Fibroblast of lung (primary cell): Measurements from ENCODE around the gene FETUB. TPM values are rescaled to one million over a fixed set of nuclear protein-coding genes. Genes with fewer than 3 reads are reported as not detected.

Experiments used
- DNase-seq, 2 donors: peaks; one replicate each; pipeline versions ENCODE4 v3.0.0 to v3.0.0-alpha.2; 2010; ENCODE audit warnings: low read depth in 2 of 2
- H2AFZ ChIP-seq: 2 replicates; pipeline ENCODE4 v1.5.1; 2012; ENCODE audit warnings: low read length, control low read depth, inconsistent platforms
- H3K27ac ChIP-seq: 2 replicates; pipeline ENCODE4 v1.5.1; 2011; ENCODE audit warnings: low read length, control low read depth; ENCODE audit not compliant: insufficient read depth
- H3K27me3 ChIP-seq: 2 replicates; pipeline ENCODE4 v1.5.1; 2011; ENCODE audit warnings: mild to moderate bottlenecking, low read length; ENCODE audit not compliant: control insufficient read depth, insufficient read depth
- H3K36me3 ChIP-seq: 2 replicates; pipeline ENCODE4 v1.5.1; 2011; ENCODE audit warnings: low read length; ENCODE audit not compliant: control insufficient read depth, insufficient read depth
- H3K4me1 ChIP-seq: 2 replicates; pipeline ENCODE4 v1.5.1; 2011; ENCODE audit warnings: low read length; ENCODE audit not compliant: control insufficient read depth, insufficient read depth; ENCODE audit errors: extremely low read depth
- H3K4me2 ChIP-seq: 2 replicates; pipeline ENCODE4 v1.5.1; 2011; ENCODE audit warnings: low read length, control low read depth; ENCODE audit not compliant: insufficient read depth; ENCODE audit errors: extremely low read depth
- H3K4me3 ChIP-seq, 4 experiments: fragments of 200-600 bp in 1 of 4; sonication (generic) in 1 of 4; replicated peaks in 1 of 4; 2 replicates each; pipeline ENCODE4 v1.5.1; 2011 to 2016; ENCODE audit warnings: low read length in 4 of 4, low read depth in 3 of 4, mild to moderate bottlenecking in 3 of 4, control low read depth in 2 of 4, inconsistent platforms in 1 of 4, mixed read lengths in 1 of 4; ENCODE audit not compliant: insufficient read depth in 1 of 4; ENCODE audit errors: control extremely low read depth in 1 of 4
- H3K79me2 ChIP-seq: 2 replicates; pipeline ENCODE4 v1.5.1; 2012; ENCODE audit warnings: mild to moderate bottlenecking, low read length, inconsistent platforms; ENCODE audit not compliant: control insufficient read depth, insufficient read depth
- H3K9ac ChIP-seq: 2 replicates; pipeline ENCODE4 v1.5.1; 2011; ENCODE audit warnings: mild to moderate bottlenecking, low read length, control low read depth; ENCODE audit not compliant: insufficient read depth
- H3K9me3 ChIP-seq: 2 replicates; pipeline ENCODE4 v1.5.1; 2012; ENCODE audit warnings: low read depth, low read length; ENCODE audit not compliant: control insufficient read depth, insufficient read depth
- H4K20me1 ChIP-seq: 2 replicates; pipeline ENCODE4 v1.5.1; 2011; ENCODE audit warnings: low read length; ENCODE audit not compliant: control insufficient read depth, insufficient read depth; ENCODE audit errors: extremely low read depth
- CTCF ChIP-seq, 2 donors: IDR thresholded peaks in 1 of 2; conservative IDR thresholded peaks in 1 of 2; 1 replicate in 1 of 2; 2 replicates in 1 of 2; pipeline ENCODE4 v1.5.1; 2011 to 2012; ENCODE audit warnings: low read length in 2 of 2, control low read depth in 1 of 2, inconsistent platforms in 1 of 2, low read depth in 1 of 2, mild to moderate bottlenecking in 1 of 2
- EZH2 ChIP-seq: IDR thresholded peaks from 2 replicates; pipeline ENCODE4 v1.5.1; 2012; ENCODE audit warnings: low read length, control low read depth, mild to moderate bottlenecking; ENCODE audit errors: missing control alignments
- polyA plus RNA-seq, 2 donors: library from polyadenylated mRNA; depleted of rRNA in 1 of 2; stranded (reverse) in 1 of 2; unstranded in 1 of 2; fragments of >200 nt; gene quantifications; 2 replicates each; pipeline ENCODE4 v1.2.1, GENCODE V29; 2011 to 2012; ENCODE audit warnings: missing spikeins in 1 of 2
- total RNA-seq: library from RNA; depleted of rRNA; stranded (reverse); fragments of >200 nt; gene quantifications from 2 replicates; pipeline ENCODE4 v1.2.1, GENCODE V29; 2014

FETUB gene
- total and polyA plus RNA-seq, 2 donors (not counting 1 experiment from before 2014, with no cell fraction given) = not detected

- H3K79me2 ChIP-seq = no peaks in the 10 kb centered on the region
- no peaks in the 10 kb centered on the region for H3K9me3 ChIP-seq
- no peak overlapping the region for H3K4me2 ChIP-seq
- peak; percentile 42 to 66 for DNase-seq
- no peak overlapping the region for H2AFZ ChIP-seq
- no peaks in the 10 kb centered on the region for H3K36me3 ChIP-seq
- H3K27me3 ChIP-seq = peaks cover 9% of the 10 kb centered on the region
- no peak overlapping the region for H3K4me3 ChIP-seq
- H3K9ac ChIP-seq = no peak overlapping the region
- no peaks in the 10 kb centered on the region for H3K4me1 ChIP-seq
- TF ChIP-seq CTCF (conservative IDR thresholded peaks at IDR 0.05 in 1 of 2, IDR thresholded peaks at IDR 0.05 in 1 of 2; ENCODE audit: low read depth in 1 of 2, low read length in 2 of 2) (peak; percentile 98 to 99), EZH2 (no peak)
- H4K20me1 ChIP-seq = no peaks in the 10 kb centered on the region
- no peak overlapping the region for H3K27ac ChIP-seq
These were observed 25.4 kb upstream of the FETUB start for GRCh38 chr3:186614597-186615483.

GRCh38 chr3:186616299-186616617 lies 23.9 kb upstream of the FETUB start:
- Histone ChIP-seq H4K20me1 (no peaks in the 10 kb centered on the region), H2AFZ (no peak overlapping the region), H3K27ac (no peak overlapping the region), H3K36me3 (no peaks in the 10 kb centered on the region), H3K9ac (no peak overlapping the region), H3K4me3 (no peak overlapping the region), H3K79me2 (no peaks in the 10 kb centered on the region), H3K27me3 (peaks cover 9% of the 10 kb centered on the region), H3K4me1 (no peaks in the 10 kb centered on the region), H3K9me3 (no peaks in the 10 kb centered on the region), H3K4me2 (no peak overlapping the region)
- TF ChIP-seq CTCF (conservative IDR thresholded peaks at IDR 0.05 in 1 of 2, IDR thresholded peaks at IDR 0.05 in 1 of 2; ENCODE audit: low read depth in 1 of 2, low read length in 2 of 2) (no peak), EZH2 (no peak)
- no peak for DNase-seq

GRCh38 chr3:186617036-186617946 lies 22.9 kb upstream of the FETUB start:
- H3K9me3 ChIP-seq = no peaks in the 10 kb centered on the region
- peaks cover 9% of the 10 kb centered on the region for H3K27me3 ChIP-seq
- H3K36me3 ChIP-seq = no peaks in the 10 kb centered on the region
- H3K79me2 ChIP-seq = no peaks in the 10 kb centered on the region
- peak overlapping the region in 2 of 4 experiments; percentile 13 to 44 for H3K4me3 ChIP-seq
- H2AFZ ChIP-seq = peak overlapping the region; percentile 6
- peak overlapping the region; percentile 67 for H3K4me2 ChIP-seq
- TF ChIP-seq CTCF (conservative IDR thresholded peaks at IDR 0.05 in 1 of 2, IDR thresholded peaks at IDR 0.05 in 1 of 2; ENCODE audit: low read depth in 1 of 2, low read length in 2 of 2) (peak; percentile 83 to 94), EZH2 (peak; percentile 29)
- no peaks in the 10 kb centered on the region for H4K20me1 ChIP-seq
- H3K27ac ChIP-seq = no peak overlapping the region
- no peak overlapping the region for H3K9ac ChIP-seq
- peak; percentile 93 to 95 for DNase-seq
- H3K4me1 ChIP-seq = no peaks in the 10 kb centered on the region
